HG03439 (cell line): ENCODE measurements around the gene ANGPTL5.
A peak's percentile ranks its signal among the peaks of the same experiment; 100 is the strongest.
"Not testable (repeated sequence)": the region's sequence is repeated elsewhere in the genome, so short reads cannot be mapped to it uniquely, and the experiment has no call there.

Experiments
- ATAC-seq: cut with Tn5 transposase; IDR thresholded peaks from one replicate; pipeline ENCODE4 v1.9.1; 2021; ENCODE audit warnings: mild to moderate bottlenecking, moderate library complexity; ENCODE audit not compliant: unreplicated experiment

The ANGPTL5 gene

DNA sequence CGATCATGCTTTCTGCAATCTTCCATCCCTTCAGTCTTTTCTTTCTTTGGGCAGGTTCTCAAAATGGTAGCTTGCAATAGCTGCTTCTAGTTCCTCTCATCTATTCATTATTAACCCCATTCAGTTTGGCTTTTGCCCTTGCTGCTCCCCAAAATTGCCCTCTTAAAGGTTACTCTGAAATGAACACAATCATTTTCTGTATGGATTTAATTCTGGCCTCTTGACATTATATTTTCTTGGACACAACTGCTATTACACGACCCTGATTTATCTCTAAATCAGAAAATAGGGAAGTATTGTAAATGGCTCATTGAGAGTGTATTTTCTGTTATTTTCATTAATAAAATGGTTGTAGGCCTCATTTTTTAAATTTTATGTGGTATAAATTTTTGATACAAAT lies at the start of gene ANGPTL5:
Gene ANGPTL5 (minus strand): TSS at position 101 of the 400 bp plus-strand sequence. CDS start 8,613 bp downstream, outside the sequence.
- no peak for ATAC-seq

GRCh38 chr11:101964200-101964599 lies 47.9 kb upstream of the ANGPTL5 start:
- not testable (repeated sequence) for ATAC-seq

DNA sequence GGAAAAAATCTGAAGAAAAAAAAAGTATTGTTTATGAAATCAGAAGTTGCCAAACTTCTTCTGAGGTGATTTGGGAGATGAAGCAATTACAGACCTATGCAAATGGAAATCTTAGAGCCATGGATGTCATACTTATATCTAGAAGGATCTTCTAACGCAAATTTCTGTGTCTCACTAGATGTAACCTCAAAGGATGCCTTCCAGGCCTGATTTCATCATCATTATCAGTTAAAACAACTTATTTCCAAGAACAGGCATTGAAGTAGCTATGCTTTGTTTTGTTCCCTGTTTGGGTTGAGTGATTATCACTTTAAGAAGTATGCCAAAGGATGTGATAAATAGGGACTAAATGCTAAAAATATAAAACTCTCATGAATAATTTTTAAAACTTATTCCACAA lies 43.9 kb upstream of the ANGPTL5 start:
- no peak for ATAC-seq

- no peak for ATAC-seq
Measured at GRCh38 chr11:101955701-101956100, 39.4 kb upstream of the ANGPTL5 start.

- no peak for ATAC-seq
Measured at GRCh38 chr11:101955278-101955677, 39.0 kb upstream of the ANGPTL5 start.

- no peak for ATAC-seq
Measured at GRCh38 chr11:101949680-101950220, 33.4 kb upstream of the ANGPTL5 start.

DNA sequence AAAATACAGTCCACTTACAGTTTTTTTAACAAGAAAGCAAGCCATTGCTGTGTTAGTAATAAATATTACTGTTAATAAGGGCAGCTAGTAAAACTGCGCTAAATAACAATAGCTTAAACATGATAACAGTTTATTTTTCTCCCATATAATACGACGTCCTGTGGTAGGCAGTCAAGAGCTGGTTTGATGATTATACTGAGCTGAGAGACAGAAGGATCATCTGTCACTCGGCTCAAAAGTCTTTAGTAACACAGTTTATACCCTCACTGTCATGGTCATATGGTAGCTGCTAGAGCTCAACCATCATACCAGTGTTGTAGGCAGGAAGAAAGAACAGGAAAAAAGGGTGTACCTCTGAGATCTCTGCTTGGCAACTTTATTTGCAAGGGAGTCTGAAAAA lies 29.1 kb upstream of the ANGPTL5 start:
- no peak for ATAC-seq

- no peak for ATAC-seq
Measured at GRCh38 chr11:101944923-101945322, 28.6 kb upstream of the ANGPTL5 start.

DNA sequence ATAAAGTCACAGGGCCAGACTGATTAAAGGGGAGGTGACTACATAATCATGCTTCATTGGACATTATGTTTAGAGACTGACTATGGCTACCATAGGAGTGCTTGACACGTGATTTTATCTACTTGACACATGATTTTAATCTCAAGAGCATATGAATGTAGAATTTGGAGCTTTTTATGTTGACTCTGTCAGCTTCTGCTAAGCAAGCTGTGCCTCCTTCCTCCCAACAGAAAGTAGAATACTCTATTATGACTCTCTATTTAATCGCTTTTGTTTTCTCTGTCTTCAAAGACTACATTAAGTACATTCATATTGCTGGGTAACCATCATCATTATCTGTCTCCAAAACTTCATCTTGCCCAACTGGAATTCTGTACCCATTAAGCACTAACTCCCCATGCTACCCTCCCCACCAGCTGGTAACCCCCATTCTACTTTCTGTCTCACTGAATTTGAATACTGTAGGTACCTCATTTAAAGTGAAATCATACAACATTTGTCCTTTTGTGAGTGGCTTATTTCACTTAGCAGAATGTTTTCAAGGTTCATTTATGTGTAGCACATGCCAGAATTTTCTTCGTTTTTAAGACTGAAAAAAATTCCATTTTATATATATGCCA lies 24.7 kb upstream of the ANGPTL5 start:
- ATAC-seq: no peak

DNA sequence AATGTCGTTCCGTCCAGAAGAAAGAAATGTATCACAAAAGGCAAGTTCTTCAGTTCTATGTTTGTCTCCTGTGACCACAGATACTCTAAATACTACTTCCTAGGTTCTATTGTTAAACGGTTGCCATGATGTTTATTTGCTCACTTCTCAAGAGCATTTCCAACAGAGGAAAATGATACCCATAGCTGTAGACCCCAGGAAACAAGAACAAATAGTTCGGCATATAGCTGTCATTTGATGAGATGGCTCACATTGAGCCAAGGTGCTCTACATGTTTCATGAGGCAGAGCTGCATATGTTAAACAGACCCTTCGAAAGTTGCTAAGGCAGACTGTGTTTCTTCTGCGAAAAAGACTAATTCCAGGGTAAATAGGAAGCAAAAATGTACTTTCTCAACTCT lies 15.4 kb upstream of the ANGPTL5 start:
- ATAC-seq: no peak

DNA sequence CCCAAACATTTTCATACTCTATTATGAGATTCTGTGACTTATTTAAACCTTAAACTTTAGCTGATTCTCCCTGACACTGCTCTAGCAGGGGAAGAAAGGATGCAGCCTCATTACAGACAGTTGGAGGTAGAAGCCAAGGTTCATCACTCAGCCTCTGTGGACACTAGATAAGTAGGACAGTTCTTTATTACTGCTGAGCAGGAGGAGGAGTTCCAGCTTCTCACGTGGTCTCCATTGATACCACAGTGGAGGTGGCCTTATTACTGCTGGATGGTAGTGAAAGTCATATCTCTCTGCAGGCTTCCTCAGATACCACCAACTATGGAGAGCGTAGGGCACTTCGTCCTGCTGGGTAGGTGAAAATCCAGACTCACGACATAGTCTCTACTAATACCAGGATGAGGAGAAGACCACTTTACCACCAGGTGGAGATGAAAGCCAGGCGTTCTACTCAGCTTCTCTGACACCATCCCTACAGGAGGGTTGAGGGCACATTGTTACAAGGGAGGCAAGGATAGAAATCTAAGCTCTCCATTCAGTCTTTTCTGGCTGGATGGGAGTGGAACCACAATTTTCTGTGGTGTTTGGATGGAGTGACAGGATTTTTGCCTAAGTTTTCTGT lies 13.1 kb upstream of the ANGPTL5 start:
- no peak for ATAC-seq

DNA sequence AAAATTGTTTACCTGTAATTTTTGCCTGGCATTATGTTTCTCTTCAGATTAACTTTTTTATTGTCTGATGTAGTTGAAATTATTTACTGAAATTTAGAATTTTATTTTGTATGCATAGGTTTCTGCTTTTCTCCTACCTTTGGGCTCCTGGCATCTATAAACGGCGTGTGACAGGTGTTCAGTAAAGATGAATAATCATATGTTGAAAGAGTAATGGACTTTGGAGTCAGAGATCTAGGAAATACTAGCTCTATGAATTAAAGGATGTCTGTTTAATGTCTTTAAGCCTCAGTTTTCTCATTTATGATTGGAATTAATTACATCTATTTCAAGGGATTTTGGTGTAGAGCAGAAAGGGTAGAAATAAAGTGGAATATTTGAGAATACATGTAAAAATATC lies 7.2 kb upstream of the ANGPTL5 start:
- ATAC-seq: no peak

DNA sequence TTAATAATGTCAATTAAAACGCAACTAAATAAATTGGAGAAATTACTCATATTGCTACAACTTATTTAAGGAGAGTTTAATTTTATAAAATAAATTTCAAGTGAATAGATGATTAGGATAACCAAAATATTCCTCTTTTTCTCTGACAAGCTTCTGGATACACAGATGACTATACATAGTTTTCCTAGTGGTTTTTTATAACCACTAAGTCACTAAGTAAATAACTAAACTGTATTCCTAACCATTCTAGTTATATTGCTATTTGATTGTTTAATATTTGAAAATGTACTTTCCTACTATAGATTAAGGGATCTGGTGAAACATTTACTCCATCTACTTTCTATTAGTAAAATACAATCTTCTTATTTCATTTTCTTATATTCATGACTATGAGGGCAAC lies 4.7 kb upstream of the ANGPTL5 start:
- no peak for ATAC-seq

DNA sequence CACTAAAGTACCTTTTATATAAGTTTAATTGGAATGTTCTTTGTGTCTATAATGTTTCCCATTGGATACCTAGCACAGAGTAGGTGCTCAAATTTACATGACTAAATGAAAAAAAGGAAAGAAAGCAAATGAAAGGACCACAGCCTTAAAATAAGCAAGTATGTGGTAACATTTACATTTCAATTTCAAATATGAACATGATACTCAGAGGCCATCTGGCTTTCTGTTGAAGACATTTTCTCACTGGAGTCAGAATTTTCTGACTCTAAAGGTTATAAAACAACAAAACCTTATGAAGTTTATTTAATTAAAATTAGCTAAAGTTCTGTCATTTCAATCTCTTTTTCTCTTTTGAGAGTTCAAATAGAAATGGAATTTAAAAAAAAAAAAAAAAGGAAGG lies 904 bp upstream of the ANGPTL5 start:
- no peak for ATAC-seq

- peak; percentile 32 for ATAC-seq
Measured at GRCh38 chr11:101915791-101916291, 481 bp downstream of the ANGPTL5 start.

DNA sequence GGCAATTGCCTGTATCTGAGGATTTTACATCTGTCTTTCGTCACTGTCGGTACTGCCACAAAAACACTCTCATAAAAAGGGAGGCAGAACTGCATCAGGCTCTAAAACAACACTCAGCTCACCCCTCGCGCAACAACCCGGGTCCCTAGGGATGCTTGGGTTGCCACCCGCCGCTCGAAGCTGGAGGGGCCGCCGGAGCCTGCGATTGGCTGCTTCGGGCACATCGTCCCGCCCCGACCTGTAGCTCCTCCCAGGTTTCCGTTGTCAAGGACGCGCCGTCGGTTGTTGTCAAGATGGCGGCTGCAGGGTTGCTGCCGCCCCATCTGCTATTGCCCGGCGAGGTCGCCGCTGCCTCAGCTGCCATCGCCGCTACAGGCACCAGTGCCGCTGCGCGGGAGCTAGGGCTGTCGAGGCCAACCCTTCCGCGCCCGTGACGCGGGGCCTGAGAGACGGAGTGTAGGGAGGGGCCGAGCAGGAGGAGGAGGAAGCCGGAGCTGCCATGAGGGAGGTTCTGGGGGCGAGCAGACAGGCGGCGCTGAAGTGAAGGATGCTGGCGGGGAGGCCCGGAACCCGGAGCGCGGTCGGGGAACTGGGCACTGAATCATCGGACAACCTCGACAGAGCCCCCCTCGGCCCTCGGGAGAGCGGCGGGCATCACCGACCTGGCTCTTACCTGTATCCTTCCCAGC lies 1.4 kb downstream of the ANGPTL5 start, which contains the start of gene CEP126:
Gene CEP126 (plus strand): TSS at position 273 of the 689 bp plus-strand sequence. CDS start 275 bp downstream, at position 548.
- peak; percentile 100 for ATAC-seq

GRCh38 chr11:101914341-101914737 lies 2.0 kb downstream of the ANGPTL5 start:
- ATAC-seq: no peak

GRCh38 chr11:101913656-101914055 lies 2.7 kb downstream of the ANGPTL5 start:
- no peak for ATAC-seq

- no peak for ATAC-seq
Measured at GRCh38 chr11:101912823-101913284, 3.5 kb downstream of the ANGPTL5 start.

- ATAC-seq: no peak
Measured at GRCh38 chr11:101909087-101909486, 7.2 kb downstream of the ANGPTL5 start.

- no peak for ATAC-seq
Measured at GRCh38 chr11:101907815-101908214, 8.5 kb downstream of the ANGPTL5 start.
